Measurements from ENCODE around the gene CROCC2. TPM values are rescaled to one million over a fixed set of nuclear protein-coding genes. Genes with fewer than 3 reads are reported as not detected.

The CROCC2 gene
- total RNA-seq, 2 experiments from 2014 or later, result not detected

GRCh38 chr2:240965296-240965904 lies 59.3 kb downstream of the CROCC2 start:
- Mint-ChIP-seq H3K27ac (no peak overlapping the region), H3K9me3 (no peaks in the 10 kb centered on the region), H3K27me3 (no peaks in the 10 kb centered on the region), H3K4me3 (no peak overlapping the region), H3K4me1 (ENCODE audit: low read depth) (no peaks in the 10 kb centered on the region), H3K36me3 (ENCODE audit: low read depth) (no peaks in the 10 kb centered on the region)
- DNase-seq (no peak), ATAC-seq (no peak)
- no peak for TF ChIP-seq CTCF (IDR thresholded peaks at IDR 0.05)
- intact Hi-C loops (cut with micrococcal nuclease), result no loop called here
- POLR2A ChIA-PET, result no interaction called here
- CTCF ChIA-PET, result interaction anchor here (1.0 kb wide), 1 partner anchor 51 kb away, joined by 3 read pairs; no protein-coding TSS in a partner anchor

GRCh38 chr2:240965905-240966456 lies 59.8 kb downstream of the CROCC2 start:
- intact Hi-C loops (cut with micrococcal nuclease), result no loop called here
- H3K4me3 Mint-ChIP-seq, result no peak overlapping the region
- H3K9me3 Mint-ChIP-seq, result no peaks in the 10 kb centered on the region
- DNase-seq, result no peak
- CTCF ChIA-PET, result interaction anchor here (1.0 kb wide), 1 partner anchor 52 kb away, joined by 3 read pairs; no protein-coding TSS in a partner anchor
- H3K4me1 Mint-ChIP-seq (ENCODE audit: low read depth), result no peaks in the 10 kb centered on the region
- H3K36me3 Mint-ChIP-seq (ENCODE audit: low read depth), result no peaks in the 10 kb centered on the region
- no peak for TF ChIP-seq CTCF (IDR thresholded peaks at IDR 0.05)
- no peak for ATAC-seq
- no peaks in the 10 kb centered on the region for H3K27me3 Mint-ChIP-seq
- POLR2A ChIA-PET, result no interaction called here
- H3K27ac Mint-ChIP-seq, result no peak overlapping the region

GRCh38 chr2:240966457-240966905 lies 60.3 kb downstream of the CROCC2 start:
- Mint-ChIP-seq H3K27me3 (no peaks in the 10 kb centered on the region), H3K4me1 (ENCODE audit: low read depth) (no peaks in the 10 kb centered on the region), H3K4me3 (no peak overlapping the region), H3K36me3 (ENCODE audit: low read depth) (no peaks in the 10 kb centered on the region), H3K9me3 (no peaks in the 10 kb centered on the region), H3K27ac (no peak overlapping the region)
- DNase-seq (no peak), ATAC-seq (no peak)
- intact Hi-C loops (cut with micrococcal nuclease), result no loop called here
- ChIA-PET CTCF (interaction anchor here (0.9 to 1.0 kb wide), 2 partner anchors 17 to 53 kb away, joined by 3 read pairs; no protein-coding TSS in a partner anchor), POLR2A (no interaction called here)
- no peak for TF ChIP-seq CTCF (IDR thresholded peaks at IDR 0.05)

- H3K4me1 Mint-ChIP-seq (ENCODE audit: low read depth), result no peaks in the 10 kb centered on the region
- no peak overlapping the region for H3K4me3 Mint-ChIP-seq
- H3K27ac Mint-ChIP-seq, result no peak overlapping the region
- no peaks in the 10 kb centered on the region for H3K9me3 Mint-ChIP-seq
- TF ChIP-seq CTCF (IDR thresholded peaks at IDR 0.05), result no peak
- no peak for ATAC-seq
- ChIA-PET CTCF (interaction anchor here (0.9 kb wide), 1 partner anchor 16 kb away, joined by 3 read pairs; no protein-coding TSS in a partner anchor), POLR2A (no interaction called here)
- no peaks in the 10 kb centered on the region for H3K27me3 Mint-ChIP-seq
- intact Hi-C loops (cut with micrococcal nuclease), result no loop called here
- no peak for DNase-seq
- H3K36me3 Mint-ChIP-seq (ENCODE audit: low read depth), result no peaks in the 10 kb centered on the region
Observed at GRCh38 chr2:240966906-240967680, 61.0 kb downstream of the CROCC2 start.
